Measurements from ENCODE around the gene BBLN.

BBLN gene

DNA sequence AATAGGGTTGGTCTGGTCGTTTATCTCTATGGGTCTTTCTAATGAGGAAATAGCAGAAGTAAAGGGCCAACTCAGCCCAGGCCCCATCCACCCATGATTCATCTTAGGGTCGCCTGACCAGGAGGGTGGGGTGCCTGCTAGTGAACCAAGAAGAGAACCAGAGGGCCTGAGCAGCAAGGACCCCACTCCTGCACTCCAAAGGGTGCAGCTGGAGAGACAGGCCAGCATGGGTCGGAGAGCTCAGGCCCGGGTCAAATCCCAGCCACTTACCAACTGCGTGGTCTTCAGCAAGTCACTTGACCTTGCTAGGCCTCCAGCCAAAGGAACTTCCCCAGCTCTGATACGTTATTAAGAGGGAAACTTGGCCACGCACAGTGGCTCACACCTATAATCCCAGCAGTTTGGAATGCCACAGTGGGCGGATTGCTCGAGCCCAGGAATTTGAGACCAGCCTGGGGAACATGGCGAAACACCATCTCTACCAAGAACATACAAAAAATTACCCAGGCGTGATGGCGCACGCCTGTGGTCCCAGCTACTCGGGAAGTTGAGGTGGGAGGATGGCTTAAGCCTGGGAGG is 4.3 kb downstream of the BBLN start:
- no peak for DNase-seq (ENCODE audit: extremely low spot score)
- CTCF ChIA-PET, result interaction anchor here (1.1 kb wide), 1 partner anchor 23 kb away, joined by 3 read pairs; no protein-coding TSS in a partner anchor
- TF ChIP-seq, protein P1, sequence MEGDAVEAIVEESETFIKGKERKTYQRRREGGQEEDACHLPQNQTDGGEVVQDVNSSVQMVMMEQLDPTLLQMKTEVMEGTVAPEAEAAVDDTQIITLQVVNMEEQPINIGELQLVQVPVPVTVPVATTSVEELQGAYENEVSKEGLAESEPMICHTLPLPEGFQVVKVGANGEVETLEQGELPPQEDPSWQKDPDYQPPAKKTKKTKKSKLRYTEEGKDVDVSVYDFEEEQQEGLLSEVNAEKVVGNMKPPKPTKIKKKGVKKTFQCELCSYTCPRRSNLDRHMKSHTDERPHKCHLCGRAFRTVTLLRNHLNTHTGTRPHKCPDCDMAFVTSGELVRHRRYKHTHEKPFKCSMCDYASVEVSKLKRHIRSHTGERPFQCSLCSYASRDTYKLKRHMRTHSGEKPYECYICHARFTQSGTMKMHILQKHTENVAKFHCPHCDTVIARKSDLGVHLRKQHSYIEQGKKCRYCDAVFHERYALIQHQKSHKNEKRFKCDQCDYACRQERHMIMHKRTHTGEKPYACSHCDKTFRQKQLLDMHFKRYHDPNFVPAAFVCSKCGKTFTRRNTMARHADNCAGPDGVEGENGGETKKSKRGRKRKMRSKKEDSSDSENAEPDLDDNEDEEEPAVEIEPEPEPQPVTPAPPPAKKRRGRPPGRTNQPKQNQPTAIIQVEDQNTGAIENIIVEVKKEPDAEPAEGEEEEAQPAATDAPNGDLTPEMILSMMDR (IDR thresholded peaks at IDR 0.05; ENCODE audit: control extremely low read depth, extremely low read depth, low read depth, missing control alignments), result no peak
- POLR2A ChIA-PET, result no interaction called here

DNA sequence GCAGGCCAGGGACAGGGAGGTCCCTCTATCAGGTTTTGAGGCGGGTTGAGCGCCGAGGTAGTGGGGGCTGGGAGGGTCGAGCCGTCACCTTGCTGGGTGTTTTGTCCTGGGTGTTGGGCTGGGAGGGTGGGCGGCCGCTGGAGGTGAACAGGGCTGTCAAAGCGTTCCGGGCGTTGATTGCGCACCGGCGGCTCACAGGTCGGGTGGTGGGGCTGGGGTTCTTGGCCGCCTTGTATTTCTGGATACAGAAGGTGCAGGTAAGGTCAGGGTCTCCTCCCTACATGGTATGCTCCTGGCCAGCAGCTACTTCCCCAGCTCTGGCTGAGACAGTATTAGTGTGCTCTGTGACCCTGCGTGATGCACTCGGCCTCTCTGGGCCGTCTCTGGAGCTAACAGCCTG is 6.1 kb downstream of the BBLN start:
- no peak for DNase-seq (ENCODE audit: extremely low spot score)
- CTCF ChIA-PET, result interaction anchor here (1.0 to 1.2 kb wide), 3 partner anchors 18 to 26 kb away, joined by 3 to 5 read pairs (median 3); no protein-coding TSS in a partner anchor
- TF ChIP-seq, protein P1 (IDR thresholded peaks at IDR 0.05; ENCODE audit: control extremely low read depth, extremely low read depth, low read depth, missing control alignments), result no peak
- POLR2A ChIA-PET, result interaction anchor here (0.6 kb wide), 1 partner anchor 9 kb away, joined by 3 read pairs; no protein-coding TSS in a partner anchor

DNA sequence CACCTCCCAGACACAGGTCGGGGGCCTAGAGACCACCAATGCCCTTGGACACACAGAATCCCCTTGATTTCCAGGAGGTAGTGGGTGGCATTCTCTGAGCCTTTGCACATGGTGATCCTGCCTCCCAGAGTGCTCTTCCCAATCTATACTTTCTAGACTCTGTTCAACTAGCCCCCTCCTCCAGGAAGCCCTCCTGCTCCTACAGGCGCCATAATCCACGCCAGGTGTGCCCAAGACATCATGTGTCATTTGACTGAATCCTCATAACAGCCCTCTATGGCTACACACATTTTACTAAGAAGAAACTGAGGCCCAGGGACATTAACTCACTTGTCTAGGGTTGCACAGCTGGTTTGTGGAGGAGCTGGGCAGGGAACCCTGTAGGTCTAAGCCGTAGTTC is 7.1 kb downstream of the BBLN start:
- POLR2A ChIA-PET, result no interaction called here
- no peak for DNase-seq (ENCODE audit: extremely low spot score)
- CTCF ChIA-PET, result no interaction called here
- TF ChIP-seq, protein P1 (IDR thresholded peaks at IDR 0.05; ENCODE audit: control extremely low read depth, extremely low read depth, low read depth, missing control alignments), result no peak

DNA sequence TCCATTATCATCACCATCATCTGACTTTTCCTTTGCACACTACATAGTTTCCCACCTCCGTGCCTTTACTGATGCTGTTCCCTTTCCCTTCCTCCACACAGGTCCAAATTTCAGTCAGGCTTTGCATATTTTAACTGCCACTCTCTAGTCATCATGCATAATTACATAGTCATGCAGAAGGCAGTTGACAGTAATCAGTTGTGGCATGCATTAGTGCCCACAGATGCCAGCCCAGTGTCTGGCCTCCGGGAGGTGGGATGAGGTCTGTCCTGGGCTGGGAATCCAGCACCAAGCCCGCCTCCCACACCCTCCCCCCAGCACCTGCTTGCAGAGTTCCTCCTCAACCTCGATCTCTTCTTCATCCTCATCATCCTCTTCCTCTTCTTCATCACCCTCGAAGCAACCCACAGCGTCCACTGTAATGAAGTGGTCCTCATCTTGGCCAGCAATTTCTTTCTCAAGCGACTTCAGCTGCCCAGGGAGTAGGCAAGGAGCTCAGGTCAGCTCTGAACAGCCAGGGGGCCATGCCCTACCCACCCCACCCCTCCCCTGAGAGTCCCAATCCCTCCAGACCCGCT is 8.8 kb downstream of the BBLN start:
- CTCF ChIA-PET, result interaction anchor here (1.2 kb wide), 1 partner anchor 41 kb away, joined by 3 read pairs; no protein-coding TSS in a partner anchor
- POLR2A ChIA-PET, result interaction anchor here (0.6 kb wide), 1 partner anchor 229 kb away, joined by 3 read pairs; no protein-coding TSS in a partner anchor
- TF ChIP-seq, protein P1 (IDR thresholded peaks at IDR 0.05; ENCODE audit: control extremely low read depth, extremely low read depth, low read depth, missing control alignments), result no peak
- DNase-seq (ENCODE audit: extremely low spot score), result no peak

DNA sequence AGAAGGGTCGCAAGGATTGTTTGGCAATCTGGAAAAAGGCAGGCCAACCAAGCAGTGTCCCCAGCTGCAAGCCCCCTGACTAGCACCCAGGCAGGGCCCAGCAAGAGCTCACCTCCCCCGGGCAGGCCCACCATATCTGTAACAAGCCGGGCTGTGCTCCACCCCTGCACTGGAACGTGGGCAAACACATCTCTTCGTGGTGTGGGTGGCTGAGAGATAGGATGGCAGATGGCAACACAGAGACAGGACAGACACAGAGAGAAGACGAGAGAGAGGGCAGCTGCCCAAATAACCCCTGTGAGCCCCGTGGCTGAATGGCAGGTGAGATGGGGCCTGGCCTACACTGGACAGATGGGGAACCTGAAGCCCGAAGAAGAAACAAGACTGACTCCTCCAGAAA is 9.4 kb downstream of the BBLN start:
- ChIA-PET POLR2A (no interaction called here), CTCF (interaction anchor here (0.9 to 1.2 kb wide), 2 partner anchors 16 to 41 kb away, joined by 3 read pairs; no protein-coding TSS in a partner anchor)
- DNase-seq (ENCODE audit: extremely low spot score), result no peak
- TF ChIP-seq, protein P1 (IDR thresholded peaks at IDR 0.05; ENCODE audit: control extremely low read depth, extremely low read depth, low read depth, missing control alignments), result no peak

DNA sequence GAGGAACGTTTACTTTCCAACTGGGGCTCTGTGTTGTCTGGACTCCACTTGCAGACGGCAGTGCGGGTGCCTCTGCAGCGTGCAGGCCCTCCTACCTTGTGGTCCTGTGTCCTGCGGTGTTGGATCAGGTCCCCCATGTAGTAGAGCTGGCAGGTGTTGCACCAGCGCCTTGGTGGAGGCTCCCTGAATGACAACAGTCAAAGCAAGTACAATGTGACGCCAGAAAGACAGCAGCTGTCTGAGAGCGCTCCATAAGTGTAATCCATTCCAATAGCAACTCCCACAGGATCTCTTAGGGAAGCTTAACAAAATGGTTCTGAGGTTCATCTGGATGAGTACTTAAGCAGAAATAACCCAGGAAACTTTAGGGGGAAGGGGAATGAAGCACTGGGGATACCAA is 9.9 kb downstream of the BBLN start:
- POLR2A ChIA-PET, result no interaction called here
- TF ChIP-seq, protein P1 (IDR thresholded peaks at IDR 0.05; ENCODE audit: control extremely low read depth, extremely low read depth, low read depth, missing control alignments), result no peak
- DNase-seq (ENCODE audit: extremely low spot score), result no peak
- CTCF ChIA-PET, result interaction anchor here (0.9 to 1.2 kb wide), 2 partner anchors 16 to 42 kb away, joined by 3 read pairs; no protein-coding TSS in a partner anchor

Data from GM10248 (cell line).